Neutrophil (primary cell): Measurements from ENCODE around the gene CHTF8.

Experiments used
- H3K27ac ChIP-seq: fragments of 200-600 bp; sonication (generic); 2 replicates; pipeline ENCODE4 v1.5.1; 2016; ENCODE audit warnings: mild to moderate bottlenecking, moderate library complexity
- H3K27me3 ChIP-seq: fragments of 200-600 bp; sonication (generic); 2 replicates; pipeline ENCODE4 v1.6.0; 2016; ENCODE audit warnings: mild to moderate bottlenecking
- H3K36me3 ChIP-seq: fragments of 200-600 bp; sonication (generic); 2 replicates; pipeline ENCODE4 v1.5.1; 2017
- H3K4me1 ChIP-seq, 2 experiments: fragments of 200-600 bp in 1 of 2; sonication (generic) in 1 of 2; 1 replicate in 1 of 2; 2 replicates in 1 of 2; pipeline versions ENCODE4 v1.5.1 to v1.6.1; 2013 to 2016; ENCODE audit warnings: low read depth in 1 of 2, low read length in 1 of 2, mild to moderate bottlenecking in 1 of 2, moderate library complexity in 1 of 2; ENCODE audit not compliant: control insufficient read depth in 1 of 2, insufficient read depth in 1 of 2
- H3K4me3 ChIP-seq, 2 experiments: fragments of 200-600 bp in 1 of 2; sonication (generic) in 1 of 2; 1 replicate in 1 of 2; 2 replicates in 1 of 2; pipeline ENCODE4 v1.5.1; 2013 to 2016; ENCODE audit warnings: low read depth in 1 of 2, low read length in 1 of 2, mild to moderate bottlenecking in 1 of 2, moderate library complexity in 1 of 2
- H3K9me3 ChIP-seq: fragments of 200-600 bp; sonication (generic); 2 replicates; pipeline ENCODE4 v1.5.1; 2016
- CTCF ChIP-seq: fragments of 200-600 bp; sonication (generic); IDR thresholded peaks from 2 replicates; pipeline ENCODE4 v1.5.1; 2016; ENCODE audit warnings: antibody characterized with exemption

Gene CHTF8

GRCh38 chr16:69109486-69110270, 22.7 kb downstream of the CHTF8 start:
- Histone ChIP-seq H3K36me3 (peaks cover 26% of the 10 kb centered on the region), H3K27ac (no peak overlapping the region), H3K4me1 (peaks cover 19 to 24% of the 10 kb centered on the region in 2 experiments), H3K9me3 (no peaks in the 10 kb centered on the region), H3K4me3 (no peak overlapping the region), H3K27me3 (peaks cover 49% of the 10 kb centered on the region)
- TF ChIP-seq CTCF = no peak

DNA sequence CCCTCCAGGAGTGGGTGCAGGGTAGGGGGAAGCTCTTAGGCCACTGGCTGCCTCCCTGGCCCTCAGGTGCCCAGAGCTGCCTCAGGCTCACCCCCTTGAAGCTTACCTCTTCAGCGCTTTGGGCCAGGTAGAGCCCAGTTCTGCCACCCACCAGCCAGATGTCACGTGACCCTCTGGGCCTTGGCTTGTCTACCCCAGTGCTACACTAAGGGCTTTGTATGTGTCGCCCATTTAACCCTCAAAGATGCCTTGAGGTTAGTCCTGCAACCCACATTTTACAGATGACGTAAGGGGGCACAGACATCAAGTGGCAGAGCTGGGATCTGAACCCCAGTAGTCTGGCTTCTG, 23.5 kb downstream of the CHTF8 start:
- peaks cover 57% of the 10 kb centered on the region for H3K27me3 ChIP-seq
- TF ChIP-seq CTCF = no peak
- H3K4me1 ChIP-seq = peaks cover 19 to 24% of the 10 kb centered on the region in 2 experiments
- peaks cover 18% of the 10 kb centered on the region for H3K36me3 ChIP-seq
- H3K9me3 ChIP-seq = no peaks in the 10 kb centered on the region
- no peak overlapping the region for H3K4me3 ChIP-seq
- no peak overlapping the region for H3K27ac ChIP-seq

DNA sequence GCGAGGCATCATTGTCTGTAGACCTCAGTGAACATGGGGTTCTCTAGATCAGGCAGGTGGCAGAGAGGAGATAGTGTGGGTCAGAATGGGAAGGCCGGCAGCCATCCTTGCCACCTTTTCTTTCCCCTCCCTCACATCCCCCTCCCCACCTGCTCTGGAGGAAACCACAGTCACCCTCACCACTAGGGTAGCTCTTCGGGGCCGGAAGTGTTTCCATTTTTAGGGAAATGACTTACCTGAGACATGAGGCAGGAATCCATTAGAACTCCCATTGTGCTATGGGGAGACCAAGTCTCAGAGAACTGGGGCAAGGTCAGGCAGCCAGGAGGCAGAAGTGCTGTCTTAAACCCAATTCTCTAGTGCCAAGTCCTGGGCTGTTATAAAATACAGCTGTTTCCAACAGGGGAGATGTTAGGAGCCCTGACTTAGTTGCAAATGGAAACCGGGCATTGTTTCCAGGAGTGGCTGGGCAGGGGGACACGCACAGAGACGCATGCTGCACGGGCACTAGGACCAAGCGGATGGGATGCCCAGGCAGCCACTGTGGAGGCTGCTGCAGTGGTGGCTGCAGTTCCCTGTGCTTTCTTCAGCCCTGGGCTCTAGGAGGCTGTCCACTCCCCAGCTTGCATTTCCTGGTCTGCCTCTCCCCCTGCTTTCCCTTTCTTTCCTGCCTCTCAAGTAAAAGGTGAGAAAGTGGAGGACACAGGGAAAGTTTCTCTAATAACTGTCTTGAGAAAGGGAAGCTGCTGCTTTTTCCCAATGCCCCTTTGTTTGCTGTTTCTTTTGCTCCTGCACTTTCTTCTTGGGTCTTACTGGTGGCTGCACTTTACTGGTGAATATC, 24.1 kb downstream of the CHTF8 start:
- H3K36me3 ChIP-seq = peaks cover 17% of the 10 kb centered on the region
- no peaks in the 10 kb centered on the region for H3K9me3 ChIP-seq
- no peak overlapping the region for H3K4me3 ChIP-seq
- peaks cover 19 to 24% of the 10 kb centered on the region in 2 experiments for H3K4me1 ChIP-seq
- no peak for TF ChIP-seq CTCF
- peaks cover 63% of the 10 kb centered on the region for H3K27me3 ChIP-seq
- H3K27ac ChIP-seq = no peak overlapping the region

GRCh38 chr16:69107316-69107962, 24.9 kb downstream of the CHTF8 start:
- H3K9me3 ChIP-seq = no peaks in the 10 kb centered on the region
- H3K36me3 ChIP-seq = peaks cover 17% of the 10 kb centered on the region
- no peak overlapping the region for H3K4me3 ChIP-seq
- H3K4me1 ChIP-seq = peaks cover 19 to 24% of the 10 kb centered on the region in 2 experiments
- peaks cover 71% of the 10 kb centered on the region for H3K27me3 ChIP-seq
- H3K27ac ChIP-seq = no peak overlapping the region
- TF ChIP-seq CTCF = no peak

- peaks cover 19 to 24% of the 10 kb centered on the region in 2 experiments for H3K4me1 ChIP-seq
- H3K27me3 ChIP-seq = peaks cover 77% of the 10 kb centered on the region
- peaks cover 17% of the 10 kb centered on the region for H3K36me3 ChIP-seq
- H3K9me3 ChIP-seq = no peaks in the 10 kb centered on the region
- H3K27ac ChIP-seq = no peak overlapping the region
- no peak for TF ChIP-seq CTCF
- H3K4me3 ChIP-seq = peak overlapping the region in 1 of 2 experiments; percentile 4
These were observed 25.7 kb downstream of the CHTF8 start for GRCh38 chr16:69106491-69107315.
